ENCODE results near the gene SLC2A3. TPM values are rescaled to one million over a fixed set of nuclear protein-coding genes. Genes with fewer than 3 reads are reported as not detected.
"Not testable (repeated sequence)": the region's sequence is repeated elsewhere in the genome, so short reads cannot be mapped to it uniquely, and the experiment has no call there.

SLC2A3 gene
- polyA plus RNA-seq, 2 of the 4 experiments (the other 2 are of a cell fraction): 13.3 to 52.4 TPM

- TF ChIP-seq ZFP36 (IDR thresholded peaks at IDR 0.05; ENCODE audit: borderline replicate concordance, partially characterized antibody): no peak
These were observed 12.4 kb downstream of the SLC2A3 start (continued) for GRCh38 chr12:7923241-7924236.

- H3K4me3 ChIP-seq; ATAC-seq; H3K27ac ChIP-seq; H3K4me2 ChIP-seq; H3K9me3 ChIP-seq; POLR2A ChIA-PET; FAIRE-seq; DNase-seq (ENCODE audit: low read depth in 1 of 2, low spot score in 1 of 2); H3K4me1 ChIP-seq: not testable (repeated sequence)
- CTCF ChIA-PET: interaction anchor here (0.6 to 1.0 kb wide), 2 partner anchors 38 to 156 kb away, joined by 3 read pairs; no protein-coding TSS in a partner anchor
- WGBS (ENCODE audit: missing lambda C conversion rate): 71% methylated on average over 12 of the region's 12 CpGs
These were observed 14.8 kb downstream of the SLC2A3 start for GRCh38 chr12:7921181-7921580.

- not testable (repeated sequence) for FAIRE-seq, H3K9me3 ChIP-seq
- 86% methylated on average over 7 of the region's 7 CpGs for WGBS (ENCODE audit: missing lambda C conversion rate)
These were observed 17.8 kb downstream of the SLC2A3 start for GRCh38 chr12:7918268-7918590.

DNA sequence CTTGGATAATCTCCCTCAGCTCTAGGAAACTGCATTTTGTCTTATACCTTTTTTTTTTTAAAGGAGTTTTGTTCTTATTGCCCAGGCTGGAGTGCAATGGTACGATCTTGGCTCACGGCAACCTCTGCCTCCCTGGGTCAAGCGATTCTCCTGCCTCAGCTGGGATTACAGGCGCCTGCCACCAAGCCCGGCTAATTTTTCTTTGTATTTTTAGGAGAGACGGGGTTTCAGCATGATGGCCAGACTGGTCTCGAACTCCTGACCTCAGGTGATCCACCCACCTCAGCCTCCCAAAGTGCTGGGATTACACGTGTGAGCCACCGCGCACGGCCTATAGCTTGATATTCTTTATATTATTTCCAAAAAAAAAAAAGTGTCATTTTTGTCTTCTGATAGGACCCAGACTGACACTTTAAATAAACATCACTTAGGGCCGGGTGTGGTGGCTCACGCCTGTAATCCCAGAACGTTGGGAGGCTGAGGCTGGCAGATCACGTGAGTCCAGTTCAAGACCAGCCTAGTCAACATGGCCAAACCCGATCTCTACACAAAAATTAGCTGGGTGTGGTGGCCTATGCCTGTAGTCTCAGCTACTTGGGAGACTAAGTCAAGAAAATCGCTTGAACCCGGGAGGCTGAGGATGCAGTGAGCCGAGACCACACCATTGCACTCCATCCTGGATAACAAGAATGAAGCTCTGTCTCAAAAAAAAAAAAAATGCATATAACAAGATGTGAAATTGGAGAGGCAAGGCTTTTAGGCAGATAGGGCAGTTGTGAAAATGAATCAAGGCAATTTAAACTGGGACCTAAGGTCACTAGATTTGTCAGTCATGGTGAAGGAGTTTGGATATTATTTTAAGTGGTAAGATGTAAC, 18.4 kb downstream of the SLC2A3 start:
- 88% methylated on average over 19 of the region's 19 CpGs for WGBS (ENCODE audit: missing lambda C conversion rate)
- Histone ChIP-seq H3K27ac (no peak overlapping the region), H3K4me3 (no peak overlapping the region), H3K4me2 (no peak overlapping the region), H3K4me1 (no peaks in the 10 kb centered on the region), H3K9me3 (no peaks in the 10 kb centered on the region)
- FAIRE-seq (no peak), DNase-seq (ENCODE audit: low read depth in 1 of 2, low spot score in 1 of 2) (no peak), ATAC-seq (no peak)
- no peak for TF ChIP-seq FOXS1 (CRISPR knock-in tag; IDR thresholded peaks at IDR 0.05)
- no peak for TF ChIP-seq CBX2 (IDR thresholded peaks at IDR 0.05; ENCODE audit: borderline replicate concordance, low read depth)
- TF ChIP-seq HOXB13 (CRISPR knock-in tag; IDR thresholded peaks at IDR 0.05; ENCODE audit: low read depth): no peak
- no peak for TF ChIP-seq HOXB5 (CRISPR knock-in tag; IDR thresholded peaks at IDR 0.05)
- no peak for TF ChIP-seq BHLHE40 (IDR thresholded peaks at IDR 0.05; ENCODE audit: low read depth, low read length)
- TF ChIP-seq ATOH8 (CRISPR knock-in tag; IDR thresholded peaks at IDR 0.05; ENCODE audit: low read depth): no peak
- TF ChIP-seq RNF2 (IDR thresholded peaks at IDR 0.05; ENCODE audit: borderline replicate concordance, low read depth): no peak
- TF ChIP-seq ZNF302 (CRISPR knock-in tag; IDR thresholded peaks at IDR 0.05): no peak
- TF ChIP-seq RARB (CRISPR knock-in tag; IDR thresholded peaks at IDR 0.05): no peak
- no peak for TF ChIP-seq JUNB (IDR thresholded peaks at IDR 0.05)
- no peak for TF ChIP-seq ZC3H11A (IDR thresholded peaks at IDR 0.05)
- TF ChIP-seq FOSL2 (IDR thresholded peaks at IDR 0.05): no peak
- no peak for TF ChIP-seq FOSL2 (CRISPR knock-in tag; IDR thresholded peaks at IDR 0.05)
- TF ChIP-seq CHD4 (IDR thresholded peaks at IDR 0.05; ENCODE audit: borderline replicate concordance): no peak
- TF ChIP-seq RCOR1 (IDR thresholded peaks at IDR 0.05; ENCODE audit: low read depth, low read length): no peak
- TF ChIP-seq, protein P1, sequence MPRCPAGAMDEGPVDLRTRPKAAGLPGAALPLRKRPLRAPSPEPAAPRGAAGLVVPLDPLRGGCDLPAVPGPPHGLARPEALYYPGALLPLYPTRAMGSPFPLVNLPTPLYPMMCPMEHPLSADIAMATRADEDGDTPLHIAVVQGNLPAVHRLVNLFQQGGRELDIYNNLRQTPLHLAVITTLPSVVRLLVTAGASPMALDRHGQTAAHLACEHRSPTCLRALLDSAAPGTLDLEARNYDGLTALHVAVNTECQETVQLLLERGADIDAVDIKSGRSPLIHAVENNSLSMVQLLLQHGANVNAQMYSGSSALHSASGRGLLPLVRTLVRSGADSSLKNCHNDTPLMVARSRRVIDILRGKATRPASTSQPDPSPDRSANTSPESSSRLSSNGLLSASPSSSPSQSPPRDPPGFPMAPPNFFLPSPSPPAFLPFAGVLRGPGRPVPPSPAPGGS (IDR thresholded peaks at IDR 0.05): no peak
- TF ChIP-seq, protein P2, sequence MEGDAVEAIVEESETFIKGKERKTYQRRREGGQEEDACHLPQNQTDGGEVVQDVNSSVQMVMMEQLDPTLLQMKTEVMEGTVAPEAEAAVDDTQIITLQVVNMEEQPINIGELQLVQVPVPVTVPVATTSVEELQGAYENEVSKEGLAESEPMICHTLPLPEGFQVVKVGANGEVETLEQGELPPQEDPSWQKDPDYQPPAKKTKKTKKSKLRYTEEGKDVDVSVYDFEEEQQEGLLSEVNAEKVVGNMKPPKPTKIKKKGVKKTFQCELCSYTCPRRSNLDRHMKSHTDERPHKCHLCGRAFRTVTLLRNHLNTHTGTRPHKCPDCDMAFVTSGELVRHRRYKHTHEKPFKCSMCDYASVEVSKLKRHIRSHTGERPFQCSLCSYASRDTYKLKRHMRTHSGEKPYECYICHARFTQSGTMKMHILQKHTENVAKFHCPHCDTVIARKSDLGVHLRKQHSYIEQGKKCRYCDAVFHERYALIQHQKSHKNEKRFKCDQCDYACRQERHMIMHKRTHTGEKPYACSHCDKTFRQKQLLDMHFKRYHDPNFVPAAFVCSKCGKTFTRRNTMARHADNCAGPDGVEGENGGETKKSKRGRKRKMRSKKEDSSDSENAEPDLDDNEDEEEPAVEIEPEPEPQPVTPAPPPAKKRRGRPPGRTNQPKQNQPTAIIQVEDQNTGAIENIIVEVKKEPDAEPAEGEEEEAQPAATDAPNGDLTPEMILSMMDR (IDR thresholded peaks at IDR 0.05): no peak
- TF ChIP-seq GATA3 (IDR thresholded peaks at IDR 0.05; ENCODE audit: borderline replicate concordance): no peak
- ChIA-PET CTCF (interaction anchor here (1.0 to 3.6 kb wide), 8 partner anchors 9 to 43 kb away, joined by 3 to 13 read pairs (median 4); no protein-coding TSS in a partner anchor), POLR2A (interaction anchor here (1.1 kb wide), 1 partner anchor 19 kb away, joined by 4 read pairs; no protein-coding TSS in a partner anchor)

More at GRCh38 chr12:7918268-7918590, 17.8 kb downstream of the SLC2A3 start:
- DNase-seq (ENCODE audit: low read depth in 1 of 2, low spot score in 1 of 2); H3K27ac ChIP-seq; H3K4me2 ChIP-seq; H3K4me3 ChIP-seq; ATAC-seq; H3K4me1 ChIP-seq: not testable (repeated sequence)
- ChIA-PET CTCF (interaction anchor here (0.7 to 3.6 kb wide), 10 partner anchors 10 to 86 kb away, joined by 3 to 13 read pairs (median 3); no protein-coding TSS in a partner anchor), POLR2A (interaction anchor here (0.6 to 1.1 kb wide), 2 partner anchors 18 to 155 kb away, joined by 3 to 4 read pairs; no protein-coding TSS in a partner anchor)
